GM13977 (cell line): ENCODE measurements around the gene HS6ST3.

ENCODE experiments used
- DNase-seq: peaks from one replicate; pipeline ENCODE4 v3.0.0; 2012; ENCODE audit warnings: low spot score
- in situ Hi-C: fragments of 300-500 bp; cut with MboI; formaldehyde crosslinking; loops from one replicate; pipeline ENCODE4 v1.12.0; 2022; ENCODE audit warnings: low sequenced_read_pairs, low pct_unique_long_range_greater_than_20kb, mixed read lengths, inconsistent platforms; ENCODE audit not compliant: unreplicated experiment
- TF ChIP-seq, protein P1 (sequence below): IDR thresholded peaks from 2 replicates; pipeline ENCODE4 v1.5.1; 2012; ENCODE audit warnings: mild to moderate bottlenecking, control low read depth; ENCODE audit not compliant: insufficient read depth; ENCODE audit errors: extremely low read depth, missing control alignments

HS6ST3 gene

DNA sequence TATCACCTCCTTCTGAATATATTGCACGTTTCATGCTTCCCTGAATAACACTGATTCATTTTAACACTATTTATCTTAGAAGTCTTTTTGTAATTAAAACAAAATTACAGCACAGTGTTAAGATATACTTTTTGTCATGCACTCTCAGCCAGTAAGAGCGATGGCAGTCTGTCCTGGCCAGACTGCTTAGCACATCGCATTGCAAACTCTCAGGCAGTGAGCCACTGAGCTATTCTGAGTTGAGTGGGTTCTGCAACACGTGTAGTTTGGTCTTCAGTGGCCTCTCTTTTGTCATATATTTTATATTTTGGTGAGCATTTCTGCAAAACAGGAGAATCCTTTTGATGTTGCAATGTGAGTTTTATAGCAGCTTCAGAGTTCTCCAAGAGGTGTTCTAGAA is 332.1 kb downstream of the HS6ST3 start:
- in situ Hi-C loops, result no loop called here
- TF ChIP-seq, protein P1, sequence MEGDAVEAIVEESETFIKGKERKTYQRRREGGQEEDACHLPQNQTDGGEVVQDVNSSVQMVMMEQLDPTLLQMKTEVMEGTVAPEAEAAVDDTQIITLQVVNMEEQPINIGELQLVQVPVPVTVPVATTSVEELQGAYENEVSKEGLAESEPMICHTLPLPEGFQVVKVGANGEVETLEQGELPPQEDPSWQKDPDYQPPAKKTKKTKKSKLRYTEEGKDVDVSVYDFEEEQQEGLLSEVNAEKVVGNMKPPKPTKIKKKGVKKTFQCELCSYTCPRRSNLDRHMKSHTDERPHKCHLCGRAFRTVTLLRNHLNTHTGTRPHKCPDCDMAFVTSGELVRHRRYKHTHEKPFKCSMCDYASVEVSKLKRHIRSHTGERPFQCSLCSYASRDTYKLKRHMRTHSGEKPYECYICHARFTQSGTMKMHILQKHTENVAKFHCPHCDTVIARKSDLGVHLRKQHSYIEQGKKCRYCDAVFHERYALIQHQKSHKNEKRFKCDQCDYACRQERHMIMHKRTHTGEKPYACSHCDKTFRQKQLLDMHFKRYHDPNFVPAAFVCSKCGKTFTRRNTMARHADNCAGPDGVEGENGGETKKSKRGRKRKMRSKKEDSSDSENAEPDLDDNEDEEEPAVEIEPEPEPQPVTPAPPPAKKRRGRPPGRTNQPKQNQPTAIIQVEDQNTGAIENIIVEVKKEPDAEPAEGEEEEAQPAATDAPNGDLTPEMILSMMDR, result no peak

DNA sequence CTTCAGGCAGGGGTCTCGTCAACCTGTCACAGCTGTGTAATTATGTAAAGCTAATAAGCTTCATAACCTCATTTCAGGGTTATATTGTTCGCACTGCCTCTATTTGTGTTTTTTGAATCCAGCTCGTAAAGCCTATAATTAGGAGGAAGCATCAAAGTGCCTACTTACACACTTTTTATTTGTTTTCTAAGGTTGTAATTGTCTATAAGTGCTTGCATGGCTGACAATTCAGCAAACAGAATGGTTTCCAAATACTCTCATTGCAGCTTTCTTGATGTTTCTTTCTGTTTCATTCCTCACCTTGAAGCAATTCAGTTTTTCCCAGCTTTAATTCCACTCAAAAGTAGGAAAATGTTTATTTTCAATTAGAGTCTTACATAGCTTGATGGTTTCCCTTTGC is 336.3 kb downstream of the HS6ST3 start:
- DNase-seq, result no peak
- TF ChIP-seq, protein P1, result no peak
- in situ Hi-C loops, result no loop called here

More for the DNA sequence above, 332.1 kb downstream of the HS6ST3 start:
- no peak for DNase-seq

DNA sequence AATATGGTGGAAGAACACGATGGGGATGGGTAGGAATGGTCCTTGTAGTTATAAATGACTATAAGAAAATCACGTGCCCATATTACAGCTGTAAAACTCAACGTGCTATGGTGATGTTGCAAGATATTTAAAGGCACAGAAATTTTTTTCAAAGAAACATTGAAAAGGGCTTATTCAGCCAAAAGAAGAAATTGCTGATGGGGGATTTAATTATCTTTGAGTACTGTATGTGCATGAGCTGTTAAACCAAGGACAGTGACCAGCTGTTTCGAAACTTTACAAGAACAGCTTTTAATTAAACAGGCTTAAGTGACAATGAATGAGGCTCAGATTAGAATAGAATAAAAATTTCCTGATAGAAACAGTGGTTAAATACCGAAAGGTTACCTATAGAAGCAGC is 339.0 kb downstream of the HS6ST3 start:
- DNase-seq, result no peak
- TF ChIP-seq, protein P1, result no peak
- in situ Hi-C loops, result no loop called here

DNA sequence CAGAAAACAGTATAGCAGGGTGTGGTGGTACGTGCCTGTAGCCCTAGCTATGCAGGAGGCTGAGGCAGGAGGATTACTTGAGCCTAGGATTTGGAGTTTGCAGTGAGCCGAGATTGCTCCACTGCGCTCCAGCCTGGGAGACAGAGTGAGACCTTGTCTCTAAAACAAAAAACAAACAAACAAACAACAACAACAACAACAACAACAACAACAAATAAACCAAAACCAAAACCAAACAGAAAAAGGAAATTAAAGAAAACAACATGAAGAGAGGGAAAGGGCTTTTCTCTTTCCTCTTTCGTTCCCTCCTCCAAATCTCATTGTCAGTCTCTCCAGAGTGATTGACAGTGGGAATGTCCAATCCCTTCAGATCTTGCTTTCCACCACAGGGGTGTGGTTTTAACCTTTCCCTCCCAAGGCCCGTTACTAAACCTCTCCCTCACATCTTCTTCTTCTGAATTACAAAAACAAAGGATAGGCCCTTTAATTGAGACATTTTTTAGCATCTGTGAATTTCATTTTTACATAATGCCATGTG is 341.2 kb downstream of the HS6ST3 start:
- no peak for DNase-seq
- TF ChIP-seq, protein P1, result no peak
- in situ Hi-C loops, result no loop called here

DNA sequence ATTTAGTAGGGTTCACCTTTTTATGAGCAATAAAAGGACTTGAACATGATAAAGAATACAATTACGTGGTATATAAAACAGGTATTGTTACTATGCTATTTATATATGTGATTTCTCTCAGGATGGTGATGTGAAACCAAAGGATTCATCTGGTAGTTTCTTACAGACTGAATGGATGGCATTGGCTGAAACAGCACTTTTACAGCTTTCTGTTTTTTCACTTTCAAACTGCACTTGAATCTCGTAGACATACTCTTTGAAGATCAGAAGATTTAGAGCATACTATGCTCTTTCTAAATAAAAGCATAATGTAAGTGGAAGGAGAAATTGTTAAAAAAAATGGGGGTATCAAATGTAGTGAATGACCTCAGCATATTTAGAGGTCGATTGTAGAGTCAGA is 354.8 kb downstream of the HS6ST3 start:
- TF ChIP-seq, protein P1, result no peak
- in situ Hi-C loops, result no loop called here
- no peak for DNase-seq

DNA sequence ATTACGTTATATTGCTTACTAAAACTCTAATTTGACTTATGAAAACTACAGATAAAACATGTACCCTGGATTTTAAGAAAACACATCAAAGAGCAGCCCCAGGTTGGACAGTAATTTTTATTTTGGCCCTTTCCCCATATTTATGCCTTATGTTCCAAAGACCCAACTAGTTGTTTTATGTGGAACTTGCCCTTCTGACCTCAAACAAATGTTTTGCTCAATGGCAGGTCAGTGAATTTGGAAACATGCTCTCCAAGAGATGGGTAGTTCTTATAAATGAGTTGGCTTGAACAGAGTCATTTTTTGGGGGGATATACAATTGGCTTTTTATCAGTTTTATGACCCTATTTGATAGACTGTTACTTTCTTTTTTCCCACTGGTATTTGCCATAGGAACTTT is 360.0 kb downstream of the HS6ST3 start:
- TF ChIP-seq, protein P1, result no peak
- DNase-seq, result no peak
- in situ Hi-C loops, result no loop called here
